NCI-H774 (cell line): ENCODE measurements around the gene FGFR4.
"Not testable (repeated sequence)": the region's sequence is repeated elsewhere in the genome, so short reads cannot be mapped to it uniquely, and the experiment has no call there.

Source experiments
- DNase-seq: peaks from one replicate; lab custom pipeline; 2025; lab: John Stamatoyannopoulos, UW

FGFR4 gene

GRCh38 chr5:177086654-177087397 lies at the start of gene FGFR4:
Gene FGFR4 (plus strand): TSS chr5:177086915. CDS start chr5:177089603, 2,688 bp downstream.
- peak; percentile 77 for DNase-seq

- no peak for DNase-seq
Observed at GRCh38 chr5:177036921-177037320, 49.8 kb upstream of the FGFR4 start.

GRCh38 chr5:177040814-177041420 lies 45.8 kb upstream of the FGFR4 start:
- DNase-seq, result no peak

GRCh38 chr5:177041936-177042335 lies 44.8 kb upstream of the FGFR4 start:
- no peak for DNase-seq

GRCh38 chr5:177043114-177043513 lies 43.6 kb upstream of the FGFR4 start:
- DNase-seq, result no peak

GRCh38 chr5:177043958-177044357 lies 42.8 kb upstream of the FGFR4 start:
- DNase-seq, result no peak

- DNase-seq, result no peak
Observed at GRCh38 chr5:177044641-177045040, 42.1 kb upstream of the FGFR4 start.

GRCh38 chr5:177045631-177046030 lies 41.1 kb upstream of the FGFR4 start:
- no peak for DNase-seq

GRCh38 chr5:177048531-177048930 lies 38.2 kb upstream of the FGFR4 start:
- DNase-seq, result not testable (repeated sequence)

GRCh38 chr5:177049285-177049684 lies 37.4 kb upstream of the FGFR4 start:
- DNase-seq, result no peak

GRCh38 chr5:177064500-177065277 lies 22.0 kb upstream of the FGFR4 start:
- no peak for DNase-seq

GRCh38 chr5:177065491-177065890 lies 21.2 kb upstream of the FGFR4 start:
- DNase-seq, result no peak

GRCh38 chr5:177066224-177066623 lies 20.5 kb upstream of the FGFR4 start:
- DNase-seq, result no peak

GRCh38 chr5:177067503-177067902 lies 19.2 kb upstream of the FGFR4 start:
- DNase-seq, result no peak

GRCh38 chr5:177070536-177071191 lies 16.1 kb upstream of the FGFR4 start:
- no peak for DNase-seq

GRCh38 chr5:177071666-177072385 lies 14.9 kb upstream of the FGFR4 start:
- DNase-seq, result peak; percentile 51

- no peak for DNase-seq
Observed at GRCh38 chr5:177077335-177077734, 9.4 kb upstream of the FGFR4 start.

GRCh38 chr5:177079606-177080005 lies 7.1 kb upstream of the FGFR4 start:
- no peak for DNase-seq

GRCh38 chr5:177080265-177080664 lies 6.5 kb upstream of the FGFR4 start:
- DNase-seq, result no peak

- no peak for DNase-seq
Observed at GRCh38 chr5:177081859-177082258, 4.9 kb upstream of the FGFR4 start.

- DNase-seq, result no peak
Observed at GRCh38 chr5:177083357-177083756, 3.4 kb upstream of the FGFR4 start.

- no peak for DNase-seq
Observed at GRCh38 chr5:177084175-177084574, 2.5 kb upstream of the FGFR4 start.
